ENCODE data around the gene MYH10. TPM values are rescaled to one million over a fixed set of nuclear protein-coding genes. Genes with fewer than 3 reads are reported as not detected.

The MYH10 gene
- total and polyA plus RNA-seq, 8 donors: 1.8 to 104 (median 11.2) TPM

GRCh38 chr17:8436169-8436843 lies 194.2 kb downstream of the MYH10 start:
- H3K36me3 ChIP-seq: peaks cover 0 to 26% (median 15%) of the 10 kb centered on the region in 4 donors
- H3K9me3 ChIP-seq: no peaks in the 10 kb centered on the region
- WGBS, 5 donors: 0 to 1% (median 0%) methylated on average over 32 to 43 of the region's 43 CpGs
- intact Hi-C loops (cut with DNase I; ENCODE audit: low total_unique reads): no loop called here
- H3K4me3 ChIP-seq: peak overlapping the region; percentile 63 to 91 (median 88)
- no peaks in the 10 kb centered on the region for H3K27me3 ChIP-seq
- peak; percentile 69 to 90 for DNase-seq
- TF ChIP-seq POLR2A (IDR thresholded peaks at IDR 0.05) (no peak), POLR2AphosphoS5 (IDR thresholded peaks at IDR 0.05) (peak in 1 of 3 donors; percentile 9)
- peak overlapping the region; percentile 99 to 100 (median 100) for H3K27ac ChIP-seq
- H3K4me1 ChIP-seq: peaks cover 16 to 49% (median 31%) of the 10 kb centered on the region in 4 donors

- Histone ChIP-seq H3K36me3 (peaks cover 0 to 23% (median 14%) of the 10 kb centered on the region in 4 donors), H3K4me3 (peak within 1 kb of the TSS; percentile 63 to 91 (median 88)), H3K9me3 (no peaks in the 10 kb centered on the region), H3K4me1 (peaks cover 14 to 42% (median 28%) of the 10 kb centered on the region in 4 donors), H3K27ac (peak within 1 kb of the TSS; percentile 99 to 100 (median 100)), H3K27me3 (no peaks in the 10 kb centered on the region)
- TF ChIP-seq POLR2A (IDR thresholded peaks at IDR 0.05) (peak in 2 of 4 donors; percentile 96), EP300 (IDR thresholded peaks at IDR 0.05) (no peak), POLR2AphosphoS5 (IDR thresholded peaks at IDR 0.05) (peak; percentile 100), CTCF (IDR thresholded peaks at IDR 0.05) (no peak)
- intact Hi-C loops (cut with DNase I; ENCODE audit: low total_unique reads): no loop called here
- WGBS, 5 donors: 2 to 5% (median 3%) methylated on average over 28 to 68 of the region's 68 CpGs
- peak; percentile 99 to 100 for DNase-seq
Observed at GRCh38 chr17:8435245-8436168, 195.0 kb downstream of the MYH10 start, which contains the start of gene NDEL1. NDEL1 (plus strand) TSS chr17:8435884; CDS start chr17:8444272, 8,388 bp downstream.

GRCh38 chr17:8430966-8431365 lies 199.6 kb downstream of the MYH10 start:
- Histone ChIP-seq H3K36me3 (no peaks in the 10 kb centered on the region), H3K4me3 (no peak overlapping the region), H3K27ac (peak overlapping the region in 4 of 5 donors; percentile 22 to 57 (median 38)), H3K4me1 (peaks cover 0 to 11% (median 4%) of the 10 kb centered on the region in 4 donors), H3K27me3 (no peaks in the 10 kb centered on the region), H3K9me3 (no peaks in the 10 kb centered on the region)
- 49 to 75% (median 61%) methylated on average over 7 of the region's 7 CpGs for WGBS, 5 donors
- intact Hi-C loops (cut with DNase I; ENCODE audit: low total_unique reads): no loop called here
- TF ChIP-seq EP300 (IDR thresholded peaks at IDR 0.05) (no peak), CTCF (IDR thresholded peaks at IDR 0.05) (no peak), POLR2A (IDR thresholded peaks at IDR 0.05) (no peak), POLR2AphosphoS5 (IDR thresholded peaks at IDR 0.05) (peak in 1 of 3 donors; percentile 26)
- peak in 1 of 2 donors; percentile 44 for DNase-seq

- no peaks in the 10 kb centered on the region for H3K27me3 ChIP-seq
- peak overlapping the region in 2 of 5 donors; percentile 0 to 10 for H3K27ac ChIP-seq
- H3K4me3 ChIP-seq: no peak overlapping the region
Observed at GRCh38 chr17:8426802-8427201, 203.7 kb downstream of the MYH10 start.

More at GRCh38 chr17:8426802-8427201, 203.7 kb downstream of the MYH10 start:
- no peaks in the 10 kb centered on the region for H3K9me3 ChIP-seq
- no peaks in the 10 kb centered on the region for H3K36me3 ChIP-seq
- whole genome bisulfite sequencing, 5 donors: 94 to 100% (median 96%) methylated on average over 3 of the region's 3 CpGs
- intact Hi-C loops (cut with DNase I; ENCODE audit: low total_unique reads): no loop called here
- no peak for DNase-seq
- H3K4me1 ChIP-seq: peaks cover 0 to 13% (median 5%) of the 10 kb centered on the region in 4 donors
- TF ChIP-seq POLR2AphosphoS5 (IDR thresholded peaks at IDR 0.05) (no peak), POLR2A (IDR thresholded peaks at IDR 0.05) (no peak), EP300 (IDR thresholded peaks at IDR 0.05) (no peak), CTCF (IDR thresholded peaks at IDR 0.05) (no peak)

Measured in stomach (tissue), 9 donors.